Measurements from ENCODE around the gene IL20RA.

GRCh38 chr6:136984578-136984977 lies 60.2 kb downstream of the IL20RA start:
- TF ChIP-seq POLR2A (IDR thresholded peaks at IDR 0.05) (no peak), CTCF (IDR thresholded peaks at IDR 0.05) (no peak)

All from vagina (tissue), 2 donors.